Body of pancreas (tissue), 4 donors: ENCODE results near the gene AKAP17A. TPM values are rescaled to one million over a fixed set of nuclear protein-coding genes. Genes with fewer than 3 reads are reported as not detected.

Experiments
- ATAC-seq: fragments of 150-250 bp; one replicate; pipeline ENCODE4 v1.9.1; 2016
- DNase-seq, 4 donors: peaks; one replicate each; pipeline ENCODE4 v3.0.0-alpha.2; 2019
- H3K27ac ChIP-seq, 4 donors: fragments of 200-600 bp; sonication (generic); 1 replicate in 3 of 4; 2 replicates in 1 of 4; pipeline versions ENCODE4 v1.5.1 to v1.6.1; 2016 to 2019; ENCODE audit warnings: mild to moderate bottlenecking in 1 of 4, mixed read lengths in 1 of 4, moderate library complexity in 1 of 4
- H3K27me3 ChIP-seq, 2 donors: fragments of 200-600 bp; sonication (generic); one replicate each; pipeline ENCODE4 v1.6.0; 2016; ENCODE audit warnings: mild to moderate bottlenecking in 1 of 2
- H3K36me3 ChIP-seq, 2 donors: fragments of 200-600 bp; sonication (generic); replicated peaks in 1 of 2; 2 replicates each; pipeline ENCODE4 v1.5.1; 2016; ENCODE audit warnings: low read depth in 2 of 2; ENCODE audit not compliant: insufficient read depth in 1 of 2
- H3K4me1 ChIP-seq: fragments of 200-600 bp; sonication (generic); one replicate; pipeline ENCODE4 v1.6.0; 2016
- H3K4me3 ChIP-seq, 2 donors: fragments of 200-600 bp; sonication (generic); 1 replicate in 1 of 2; 2 replicates in 1 of 2; pipeline ENCODE4 v1.5.1; 2016 to 2019
- H3K9me3 ChIP-seq, 3 donors: fragments of 200-600 bp; sonication (generic); 1 replicate in 2 of 3; 2 replicates in 1 of 3; pipeline ENCODE4 v1.5.1; 2016
- CTCF ChIP-seq, 7 experiments: fragments of 450-650 bp in 4 of 7; fragments of 200-600 bp in 3 of 7; sonication (generic) in 3 of 7; IDR thresholded peaks; one replicate each; pipeline ENCODE4 v1.5.1; 2016 to 2019; ENCODE audit warnings: antibody characterized with exemption in 7 of 7
- POLR2A ChIP-seq, 3 donors: fragments of 450-650 bp; IDR thresholded peaks; one replicate each; pipeline ENCODE4 v1.6.1; 2016; ENCODE audit warnings: antibody characterized with exemption in 3 of 3, mild to moderate bottlenecking in 2 of 3
- WGBS, 2 donors: methylation state at CpG; one replicate each; pipeline ENCODE4 v1.1.5; 2017; 5-methylcytosine and 5-hydroxymethylcytosine counted together
- intact Hi-C: fragments of 100-400 bp; cut with DNase I; formaldehyde crosslinking; loops from one replicate; pipeline ENCODE4 v1.15.1; 2023
- total RNA-seq, 2 donors: library from RNA; depleted of rRNA; stranded (reverse); fragments of >200 nt; gene quantifications; one replicate each; pipeline ENCODE4 v1.1.0, GENCODE V29; 2016

AKAP17A gene
- total RNA-seq, 2 donors from 2014 or later, result 55.5 to 162 TPM

- no peak overlapping the region for H3K27ac ChIP-seq
- H3K9me3 ChIP-seq, result no peaks in the 10 kb centered on the region
- H3K36me3 ChIP-seq, result peaks cover 39 to 54% of the 10 kb centered on the region in 2 donors
- no peak overlapping the region for H3K4me3 ChIP-seq
- no peak for TF ChIP-seq POLR2A (IDR thresholded peaks at IDR 0.05)
- no peak for TF ChIP-seq CTCF (IDR thresholded peaks at IDR 0.05)
- H3K27me3 ChIP-seq, result no peaks in the 10 kb centered on the region
- no peaks in the 10 kb centered on the region for H3K4me1 ChIP-seq
- WGBS, 2 donors, result 95 to 98% methylated on average over 25 to 38 of the region's 52 CpGs
- intact Hi-C loops, result no loop called here
- no peak for DNase-seq
- no peak for ATAC-seq
Measured at GRCh38 chrX:1600406-1601050, 9.1 kb downstream of the AKAP17A start.

- TF ChIP-seq POLR2A (IDR thresholded peaks at IDR 0.05) (no peak), CTCF (IDR thresholded peaks at IDR 0.05) (no peak)
- no peaks in the 10 kb centered on the region for H3K9me3 ChIP-seq
- no peak overlapping the region for H3K4me3 ChIP-seq
- DNase-seq, result no peak
- H3K36me3 ChIP-seq, result peaks cover 39 to 48% of the 10 kb centered on the region in 2 donors
- H3K27me3 ChIP-seq, result no peaks in the 10 kb centered on the region
- H3K4me1 ChIP-seq, result no peaks in the 10 kb centered on the region
- no peak for ATAC-seq
- H3K27ac ChIP-seq, result no peak overlapping the region
- WGBS, 2 donors, result 94 to 98% methylated on average over 17 to 32 of the region's 58 CpGs
- intact Hi-C loops, result no loop called here
Measured at GRCh38 chrX:1601051-1601767, 9.8 kb downstream of the AKAP17A start.

GRCh38 chrX:1601768-1602085, 10.3 kb downstream of the AKAP17A start:
- ATAC-seq (no peak), DNase-seq (no peak)
- Histone ChIP-seq H3K27ac (no peak overlapping the region), H3K36me3 (peaks cover 39 to 47% of the 10 kb centered on the region in 2 donors), H3K4me3 (no peak overlapping the region), H3K27me3 (no peaks in the 10 kb centered on the region), H3K9me3 (no peaks in the 10 kb centered on the region), H3K4me1 (no peaks in the 10 kb centered on the region)
- TF ChIP-seq CTCF (IDR thresholded peaks at IDR 0.05) (no peak), POLR2A (IDR thresholded peaks at IDR 0.05) (no peak)
- intact Hi-C loops, result no loop called here
- 89 to 98% methylated on average over 15 of the region's 15 CpGs for WGBS, 2 donors

- H3K4me1 ChIP-seq, result no peaks in the 10 kb centered on the region
- intact Hi-C loops, result no loop called here
- H3K27me3 ChIP-seq, result no peaks in the 10 kb centered on the region
- DNase-seq (peak in 1 of 4 donors; percentile 5), ATAC-seq (no peak)
- TF ChIP-seq POLR2A (IDR thresholded peaks at IDR 0.05) (no peak), CTCF (IDR thresholded peaks at IDR 0.05) (no peak)
- 97 to 98% methylated on average over 12 of the region's 12 CpGs for WGBS, 2 donors
- no peaks in the 10 kb centered on the region for H3K9me3 ChIP-seq
- peaks cover 39 to 44% of the 10 kb centered on the region in 2 donors for H3K36me3 ChIP-seq
- no peak overlapping the region for H3K4me3 ChIP-seq
- no peak overlapping the region for H3K27ac ChIP-seq
Measured at GRCh38 chrX:1602299-1602698, 10.9 kb downstream of the AKAP17A start.

- H3K4me3 ChIP-seq, result no peak overlapping the region
- TF ChIP-seq CTCF (IDR thresholded peaks at IDR 0.05) (no peak), POLR2A (IDR thresholded peaks at IDR 0.05) (no peak)
- H3K27me3 ChIP-seq, result no peaks in the 10 kb centered on the region
- H3K9me3 ChIP-seq, result no peaks in the 10 kb centered on the region
- ATAC-seq (no peak), DNase-seq (no peak)
- WGBS, 2 donors, result 94 to 97% methylated on average over 11 of the region's 11 CpGs
- H3K27ac ChIP-seq, result no peak overlapping the region
- intact Hi-C loops, result no loop called here
- no peaks in the 10 kb centered on the region for H3K4me1 ChIP-seq
- peaks cover 5 to 15% of the 10 kb centered on the region in 2 donors for H3K36me3 ChIP-seq
Measured at GRCh38 chrX:1606496-1606895, 15.1 kb downstream of the AKAP17A start.
